ENCODE measurements around the gene GPR68.

GRCh38 chr14:91291786-91292405 is 47.4 kb upstream of the GPR68 start:
- TF ChIP-seq POLR2AphosphoS5 (IDR thresholded peaks at IDR 0.05; ENCODE audit: low read depth, low read length): no peak
- no peak for TF ChIP-seq POLR2A (IDR thresholded peaks at IDR 0.05; ENCODE audit: low read depth, low read length)
- TF ChIP-seq TAF1 (IDR thresholded peaks at IDR 0.05; ENCODE audit: low read depth, low read length): no peak
